Hair follicle dermal papilla cell (primary cell): ENCODE results near the gene IPPK. TPM values are rescaled to one million over a fixed set of nuclear protein-coding genes. Genes with fewer than 3 reads are reported as not detected.

Experiments
- total RNA-seq: library from RNA; depleted of rRNA; stranded (reverse); fragments of >200 nt; gene quantifications from 2 replicates; pipeline ENCODE4 v1.2.3, GENCODE V29; 2012

Gene IPPK
- total RNA-seq, result 10.7 and 13.8 TPM in 2 replicates

GRCh38 chr9:92669890-92670708 is at the start of gene IPPK:
Gene IPPK (minus strand): TSS chr9:92670131. CDS start chr9:92669988, 143 bp downstream.

Other genes starting within 250 kb of the IPPK start
- 8.0 and 16.2 TPM in 2 replicates for gene OMD, start 245.7 kb downstream of the IPPK start, total RNA-seq
- 38.5 and 49.8 TPM in 2 replicates for gene ASPN, start 187.6 kb downstream of the IPPK start, total RNA-seq
- gene ECM2, start 134.1 kb downstream of the IPPK start, total RNA-seq, result 34.5 and 38.5 TPM in 2 replicates
- 51.9 and 53.5 TPM in 2 replicates for gene BICD2, start 94.7 kb upstream of the IPPK start, total RNA-seq
- 16.3 and 17.5 TPM in 2 replicates for gene ZNF484, start 207.9 kb upstream of the IPPK start, total RNA-seq